Ovary (tissue), 10 donors: ENCODE measurements around the gene HS6ST3. TPM values are rescaled to one million over a fixed set of nuclear protein-coding genes. Genes with fewer than 3 reads are reported as not detected.
A peak's percentile ranks its signal among the peaks of the same experiment; 100 is the strongest.
"Not testable (repeated sequence)": the region's sequence is repeated elsewhere in the genome, so short reads cannot be mapped to it uniquely, and the experiment has no call there.

Source experiments
- DNase-seq, 5 donors: peaks; one replicate each; pipeline ENCODE4 v3.0.0-alpha.2; 2019 to 2020
- H3K27ac ChIP-seq, 2 donors: fragments of 200-600 bp; one replicate each; pipeline versions ENCODE4 v1.5.1 to v1.8.0; 2019 to 2022
- H3K27me3 ChIP-seq: fragments of 200-600 bp; one replicate; pipeline ENCODE4 v1.8.0; 2022
- H3K36me3 ChIP-seq: fragments of 200-600 bp; sonication (generic); one replicate; pipeline ENCODE4 v1.5.1; 2019
- H3K4me1 ChIP-seq: one replicate; pipeline ENCODE4 v1.8.1; 2013; ENCODE audit warnings: mild to moderate bottlenecking, moderate library complexity; ENCODE audit not compliant: insufficient read depth
- H3K4me3 ChIP-seq: fragments of 200-600 bp; sonication (generic); one replicate; pipeline ENCODE4 v1.5.1; 2017
- H3K9me3 ChIP-seq, 2 donors: fragments of 200-600 bp in 1 of 2; sonication (generic) in 1 of 2; one replicate each; pipeline versions ENCODE4 v1.5.1 to v1.8.1; 2013 to 2019; ENCODE audit warnings: mild to moderate bottlenecking in 1 of 2, moderate library complexity in 1 of 2
- CTCF ChIP-seq, 3 donors: fragments of 450-650 bp in 2 of 3; fragments of 200-600 bp in 1 of 3; IDR thresholded peaks; one replicate each; pipeline versions ENCODE4 v1.5.1 to v1.8.0; 2016 to 2022; ENCODE audit warnings: antibody characterized with exemption in 3 of 3, mild to moderate bottlenecking in 1 of 3
- EP300 ChIP-seq: sonication (generic); formaldehyde crosslinking; IDR thresholded peaks from one replicate; pipeline ENCODE4 v1.6.1; 2017; ENCODE audit warnings: antibody characterized with exemption
- POLR2A ChIP-seq: fragments of 450-650 bp; IDR thresholded peaks from one replicate; pipeline ENCODE4 v1.6.1; 2017; ENCODE audit warnings: antibody characterized with exemption, mild to moderate bottlenecking, moderate library complexity
- WGBS, 3 donors: extraction: QIAGEN DNeasy Blood & Tissue Kit in 1 of 3; methylation state at CpG; one replicate each; pipeline versions ENCODE4 v1.1.5 to v1.1.7; 2013 to 2017; 5-methylcytosine and 5-hydroxymethylcytosine counted together
- intact Hi-C, 4 donors: fragments of 100-400 bp; cut with DNase I; formaldehyde crosslinking; loops; one replicate each; pipeline versions ENCODE4 v1.11.0 to v1.15.1; 2022 to 2023
- long read RNA-seq, 3 donors: library from polyadenylated mRNA in 2 of 3; unstranded in 2 of 3; transcript quantifications; one replicate each; pipeline ENCODE4 v2.0.0 and lab custom pipeline, GENCODE V29; 2021 to 2026
- polyA plus RNA-seq, 2 donors: library from polyadenylated mRNA; stranded (reverse); fragments of 200-250 nt in 1 of 2; fragments of 350-450 nt in 1 of 2; fragmentation: Illumina TruSeq in 1 of 2; extraction: RNeasy Lipid Tissue Mini Kit (QIAGEN cat#74804) in 1 of 2; gene quantifications; one replicate each; pipeline ENCODE4 v1.2.3, GENCODE V29; 2013 to 2014
- total RNA-seq, 7 donors: library from RNA; depleted of rRNA in 2 of 7; stranded (reverse); fragments of >200 nt in 2 of 7; fragmentation: NEBNext Ultra II Directional in 3 of 7; extraction: Animal tissue kit (Norgen Biotek cat#: 25700) in 3 of 7; gene quantifications; one replicate each; pipeline versions ENCODE4 v1.1.0 to v1.2.4, GENCODE V29; 2016 to 2023
- donor health status: DM: no; HTN: no; CAD: no; lungs with moderate emphysema.
- donor health status: DM: no; HTN: no; CAD: no.
- donor health status: Bipolar disorder and iron deficiency.
- donor health status: DM: yes; HTN: yes; CAD: no.
- donor health status: DM: no; HTN: no; CAD: no.
- donor health status: DM: yes; HTN: yes; CAD: no.

HS6ST3 gene
- total RNA-seq: under 1 TPM in 4 of 7 donors, not detected in 3; 0.05 to 0.46 (median 0.21) TPM
- polyA plus RNA-seq: under 1 TPM; 0.07 to 0.23 TPM
- long read RNA-seq, donor 1: 0 reads
- long read RNA-seq, donor 2, full-length matches to known transcripts: 1 of 1 reads
- long read RNA-seq, donor 2, partial matches to known transcripts: 0 of 1 reads
- long read RNA-seq, donor 2, other reads (novel, unspliced or antisense): 0 of 1 reads
- long read RNA-seq, donor 3: 0 reads

- Histone ChIP-seq H3K4me1 (peaks cover 10% of the 10 kb centered on the region), H3K27me3 (no peaks in the 10 kb centered on the region), H3K9me3 (no peaks in the 10 kb centered on the region), H3K36me3 (no peaks in the 10 kb centered on the region), H3K27ac (no peak within 1 kb of the TSS), H3K4me3 (peak within 1 kb of the TSS; percentile 39)
- intact Hi-C loops: loop anchor here in 1 of 4 donors (5.0 kb wide), 1 partner anchor 67 kb away; no protein-coding TSS in a partner anchor
- WGBS, 3 donors: 1 to 2% (median 1%) methylated on average over 18 to 35 of the region's 35 CpGs
- DNase-seq: peak in 3 of 5 donors; percentile 10 to 30 (median 12)
- no peak for TF ChIP-seq CTCF (IDR thresholded peaks at IDR 0.05)
- no peak for TF ChIP-seq EP300
- TF ChIP-seq POLR2A: no peak
Observed at GRCh38 chr13:96089749-96090239, at the start of gene HS6ST3. Gene HS6ST3, plus strand, starts transcription at chr13:96090107.

DNA sequence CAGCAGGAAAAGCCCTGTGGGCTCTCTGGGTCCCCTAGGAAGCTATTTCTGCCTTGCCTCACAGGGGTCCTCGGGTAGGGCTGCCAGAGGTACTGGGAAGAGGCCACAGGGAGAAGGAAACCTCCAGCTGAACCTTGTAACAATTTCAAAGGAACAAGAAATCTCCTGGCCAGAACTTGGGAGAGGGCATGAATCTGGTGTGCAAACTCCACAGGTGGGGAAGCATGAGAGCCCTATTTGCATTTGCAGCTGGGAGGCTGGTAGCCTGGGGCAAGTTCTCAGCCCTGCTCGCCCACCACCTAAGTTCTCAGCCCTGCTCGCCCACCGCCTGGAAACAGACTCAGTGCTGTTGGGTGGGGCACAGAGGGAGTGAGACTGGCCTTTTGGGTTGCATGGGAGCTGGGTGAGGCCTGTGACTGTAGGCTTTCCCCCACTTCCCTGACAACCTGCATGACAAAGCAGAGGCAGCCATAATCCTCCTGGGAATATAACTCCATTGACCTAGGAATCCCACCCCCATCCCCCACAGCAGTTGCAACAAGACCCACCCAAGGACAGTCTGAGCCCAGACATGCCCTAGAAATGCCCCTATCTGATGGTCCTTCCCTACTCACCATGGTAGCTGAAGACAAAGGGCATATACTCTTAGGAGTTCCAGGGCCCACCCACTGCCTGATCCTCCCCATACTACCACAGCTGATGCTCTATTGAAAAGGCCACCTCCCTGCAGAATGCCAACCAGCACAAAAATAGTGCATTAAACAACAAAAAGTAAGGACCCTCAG, 48.4 kb upstream of the HS6ST3 start:
- no peak overlapping the region for H3K27ac ChIP-seq
- no peak overlapping the region for H3K4me3 ChIP-seq
- no peaks in the 10 kb centered on the region for H3K9me3 ChIP-seq
- intact Hi-C loops: no loop called here
- no peak for DNase-seq
- H3K36me3 ChIP-seq: no peaks in the 10 kb centered on the region
- no peaks in the 10 kb centered on the region for H3K27me3 ChIP-seq
- H3K4me1 ChIP-seq: no peaks in the 10 kb centered on the region
- TF ChIP-seq POLR2A (no peak), EP300 (no peak), CTCF (IDR thresholded peaks at IDR 0.05) (no peak)
- 93 to 98% (median 95%) methylated on average over 4 of the region's 4 CpGs for WGBS, 3 donors

DNA sequence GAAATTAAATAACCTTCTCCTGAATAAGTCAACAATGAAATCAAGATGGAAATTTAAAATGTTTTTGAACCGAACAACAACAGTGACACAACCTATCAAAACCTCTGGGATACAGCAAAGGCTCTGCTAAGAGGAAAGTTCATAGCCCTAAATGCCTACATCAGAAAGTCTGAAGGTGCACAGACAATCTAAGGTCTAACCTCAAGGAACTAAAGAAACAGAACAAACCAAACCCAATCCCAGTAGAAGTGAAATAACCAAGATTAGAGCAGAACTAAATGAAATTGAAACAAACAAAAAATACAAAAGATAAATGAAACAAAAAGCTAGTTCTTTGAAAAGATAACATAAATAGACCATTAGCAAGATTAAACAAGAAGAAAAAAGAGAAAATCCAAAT, 45.7 kb upstream of the HS6ST3 start:
- Histone ChIP-seq H3K4me1 (no peaks in the 10 kb centered on the region), H3K27ac (no peak overlapping the region), H3K36me3 (no peaks in the 10 kb centered on the region), H3K4me3 (no peak overlapping the region), H3K9me3 (no peaks in the 10 kb centered on the region), H3K27me3 (no peaks in the 10 kb centered on the region)
- intact Hi-C loops: no loop called here
- no peak for TF ChIP-seq EP300
- no peak for TF ChIP-seq CTCF (IDR thresholded peaks at IDR 0.05)
- no peak for TF ChIP-seq POLR2A
- DNase-seq: no peak
- WGBS, 3 donors: 94 to 100% (median 98%) methylated on average over 1 of the region's 1 CpG

GRCh38 chr13:96046449-96047126, 43.3 kb upstream of the HS6ST3 start:
- H3K9me3 ChIP-seq, H3K4me1 ChIP-seq, H3K27me3 ChIP-seq, H3K36me3 ChIP-seq, intact Hi-C loops, DNase-seq, H3K27ac ChIP-seq, H3K4me3 ChIP-seq: not testable (repeated sequence)
- 96 to 98% (median 98%) methylated on average over 16 of the region's 16 CpGs for WGBS, 3 donors

GRCh38 chr13:96050955-96051354, 39.0 kb upstream of the HS6ST3 start:
- H3K27me3 ChIP-seq, H3K4me1 ChIP-seq, H3K4me3 ChIP-seq, H3K27ac ChIP-seq, DNase-seq, intact Hi-C loops, H3K36me3 ChIP-seq, H3K9me3 ChIP-seq: not testable (repeated sequence)
- 88 to 97% (median 96%) methylated on average over 2 to 4 of the region's 4 CpGs for WGBS, 3 donors

- H3K27me3 ChIP-seq, H3K9me3 ChIP-seq, intact Hi-C loops, DNase-seq, H3K4me1 ChIP-seq, H3K4me3 ChIP-seq, H3K27ac ChIP-seq, H3K36me3 ChIP-seq: not testable (repeated sequence)
- WGBS, 3 donors: 96 to 98% (median 97%) methylated on average over 5 of the region's 5 CpGs
Observed at GRCh38 chr13:96051491-96051890, 38.4 kb upstream of the HS6ST3 start.

DNA sequence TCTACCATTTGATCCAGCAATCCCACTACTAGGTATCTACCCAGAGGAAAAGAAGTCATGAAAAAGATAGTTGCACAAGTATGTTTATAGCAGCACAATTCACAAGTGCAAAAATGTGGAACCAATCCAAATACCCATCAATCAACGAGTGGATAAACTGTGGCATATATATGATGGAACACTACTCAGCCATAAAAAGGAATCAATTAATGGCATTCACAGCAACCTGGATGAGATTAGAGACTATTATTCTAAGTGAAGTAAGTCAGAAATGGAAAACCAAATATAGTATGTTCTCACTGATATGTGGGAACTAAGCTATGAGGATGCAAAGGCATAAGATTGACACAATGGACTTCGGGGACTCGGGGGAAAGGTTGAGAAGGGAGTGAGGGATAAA, 38.0 kb upstream of the HS6ST3 start:
- H3K27ac ChIP-seq, H3K4me3 ChIP-seq, DNase-seq, H3K27me3 ChIP-seq, H3K9me3 ChIP-seq, intact Hi-C loops, H3K36me3 ChIP-seq, H3K4me1 ChIP-seq: not testable (repeated sequence)
- 87 to 91% (median 89%) methylated on average over 3 of the region's 3 CpGs for WGBS, 3 donors
